Hepatocyte (in vitro differentiated cells): ENCODE data around the gene MRPL2. TPM values are rescaled to one million over a fixed set of nuclear protein-coding genes. Genes with fewer than 3 reads are reported as not detected.

Experiments used
- DNase-seq: peaks from one replicate; pipeline ENCODE4 v3.0.0-alpha.2; 2016; ENCODE audit warnings: low spot score
- H2AFZ ChIP-seq: fragments of 200-600 bp; sonication (generic); 2 replicates; pipeline ENCODE4 v1.6.0; 2016; ENCODE audit warnings: antibody characterized with exemption, mild to moderate bottlenecking
- H3K27ac ChIP-seq: fragments of 200-600 bp; sonication (generic); 2 replicates; pipeline ENCODE4 v1.5.1; 2016; ENCODE audit warnings: mild to moderate bottlenecking
- H3K27me3 ChIP-seq: fragments of 200-600 bp; sonication (generic); 2 replicates; pipeline ENCODE4 v1.6.1; 2016
- H3K36me3 ChIP-seq: fragments of 200-600 bp; sonication (generic); replicated peaks from 2 replicates; pipeline ENCODE4 v1.5.1; 2016; ENCODE audit warnings: low read depth; ENCODE audit not compliant: insufficient read depth
- H3K4me1 ChIP-seq: fragments of 200-600 bp; sonication (generic); 2 replicates; pipeline ENCODE4 v1.5.1; 2016; ENCODE audit warnings: mild to moderate bottlenecking, moderate library complexity; ENCODE audit not compliant: insufficient read depth
- H3K4me2 ChIP-seq: fragments of 200-600 bp; sonication (generic); 2 replicates; pipeline ENCODE4 v1.6.0; 2016
- H3K4me3 ChIP-seq: fragments of 200-600 bp; sonication (generic); 2 replicates; pipeline ENCODE4 v1.5.1; 2016; ENCODE audit warnings: mild to moderate bottlenecking
- H3K79me2 ChIP-seq: fragments of 200-600 bp; sonication (generic); 2 replicates; pipeline ENCODE4 v1.6.0; 2017; ENCODE audit warnings: mild to moderate bottlenecking
- H3K9me2 ChIP-seq: fragments of 200-600 bp; sonication (generic); replicated peaks from 2 replicates; pipeline ENCODE4 v1.6.0; 2017; ENCODE audit warnings: mild to moderate bottlenecking; ENCODE audit not compliant: insufficient read depth
- H3K9me3 ChIP-seq: fragments of 200-600 bp; sonication (generic); 2 replicates; pipeline ENCODE4 v1.5.1; 2016; ENCODE audit warnings: low read depth, mild to moderate bottlenecking
- H4K20me1 ChIP-seq: fragments of 200-600 bp; sonication (generic); 2 replicates; pipeline ENCODE4 v1.6.0; 2016; ENCODE audit warnings: mild to moderate bottlenecking; ENCODE audit not compliant: insufficient read depth, poor library complexity, severe bottlenecking
- EZH2 ChIP-seq: fragments of 200-600 bp; sonication (generic); IDR thresholded peaks from 2 replicates; pipeline ENCODE4 v1.6.1; 2016; ENCODE audit warnings: antibody characterized with exemption, mild to moderate bottlenecking, borderline replicate concordance
- EZH2phosphoT487 ChIP-seq: fragments of 200-600 bp; sonication (generic); IDR thresholded peaks from one replicate; pipeline ENCODE4 v1.6.1; 2018; ENCODE audit warnings: antibody characterized with exemption, mild to moderate bottlenecking, low read depth, moderate library complexity; ENCODE audit not compliant: unreplicated experiment, severe bottlenecking
- WGBS: methylation state at CpG from one replicate; pipeline ENCODE4 v1.1.6; 2016; ENCODE audit warnings: low lambda C conversion rate; ENCODE audit errors: missing lambda C conversion rate; 5-methylcytosine and 5-hydroxymethylcytosine counted together
- polyA plus RNA-seq: library from polyadenylated mRNA; unstranded; fragments of >200 nt; fragmentation: Nextera tagmentation; extraction: Ambion mirVana; gene quantifications from 2 replicates; pipeline ENCODE4 v1.2.1, GENCODE V29; 2016
- total RNA-seq: library from RNA; depleted of rRNA; stranded (reverse); fragments of >200 nt; gene quantifications from 2 replicates; pipeline ENCODE4 v1.2.3, GENCODE V29; 2014
- TF ChIP-seq, protein P1 (sequence below): fragments of 200-600 bp; sonication (generic); IDR thresholded peaks from 2 replicates; pipeline ENCODE4 v1.5.1; 2016; ENCODE audit warnings: antibody characterized with exemption, mild to moderate bottlenecking; ENCODE audit not compliant: poor library complexity

The MRPL2 gene
- total and polyA plus RNA-seq, 2 experiments from 2014 or later: 24.7 to 68.4 TPM

DNA sequence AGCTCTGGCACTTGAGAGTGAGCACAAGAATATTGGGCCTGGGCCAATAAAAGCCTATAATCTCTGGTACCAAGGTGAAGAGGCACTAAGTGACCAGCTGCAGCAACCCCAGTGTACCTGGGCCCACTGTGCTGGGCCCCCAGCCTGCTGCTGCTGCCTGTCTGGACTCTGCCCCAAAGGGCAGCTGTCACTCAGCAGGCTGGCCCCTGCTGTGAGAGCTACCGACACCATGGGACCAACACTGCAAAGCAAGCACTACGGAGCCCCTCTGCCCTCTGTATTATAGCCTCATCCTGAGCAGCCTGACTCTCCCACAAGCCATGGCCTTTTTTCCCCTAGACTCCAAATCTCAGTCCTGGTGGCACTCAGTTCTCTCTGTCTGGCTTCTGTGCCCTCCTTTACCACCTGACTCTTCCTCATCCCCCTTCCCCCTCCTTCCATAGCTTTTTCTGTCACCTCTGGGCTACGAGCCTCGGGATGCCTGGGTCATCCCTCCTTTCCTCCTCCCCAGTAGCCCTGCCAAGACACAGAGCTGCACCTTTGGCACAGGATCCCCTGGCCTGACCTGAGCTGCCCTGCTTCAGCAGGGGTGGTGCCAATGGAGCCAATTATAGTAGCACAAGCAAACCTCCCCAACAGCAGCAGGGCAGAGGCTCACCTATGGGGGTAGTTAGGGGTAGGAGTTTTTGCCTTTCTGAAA is 23.6 kb downstream of the MRPL2 start:
- H3K4me1 ChIP-seq: no peaks in the 10 kb centered on the region
- TF ChIP-seq EZH2phosphoT487 (no peak), EZH2 (no peak)
- TF ChIP-seq, protein P1, sequence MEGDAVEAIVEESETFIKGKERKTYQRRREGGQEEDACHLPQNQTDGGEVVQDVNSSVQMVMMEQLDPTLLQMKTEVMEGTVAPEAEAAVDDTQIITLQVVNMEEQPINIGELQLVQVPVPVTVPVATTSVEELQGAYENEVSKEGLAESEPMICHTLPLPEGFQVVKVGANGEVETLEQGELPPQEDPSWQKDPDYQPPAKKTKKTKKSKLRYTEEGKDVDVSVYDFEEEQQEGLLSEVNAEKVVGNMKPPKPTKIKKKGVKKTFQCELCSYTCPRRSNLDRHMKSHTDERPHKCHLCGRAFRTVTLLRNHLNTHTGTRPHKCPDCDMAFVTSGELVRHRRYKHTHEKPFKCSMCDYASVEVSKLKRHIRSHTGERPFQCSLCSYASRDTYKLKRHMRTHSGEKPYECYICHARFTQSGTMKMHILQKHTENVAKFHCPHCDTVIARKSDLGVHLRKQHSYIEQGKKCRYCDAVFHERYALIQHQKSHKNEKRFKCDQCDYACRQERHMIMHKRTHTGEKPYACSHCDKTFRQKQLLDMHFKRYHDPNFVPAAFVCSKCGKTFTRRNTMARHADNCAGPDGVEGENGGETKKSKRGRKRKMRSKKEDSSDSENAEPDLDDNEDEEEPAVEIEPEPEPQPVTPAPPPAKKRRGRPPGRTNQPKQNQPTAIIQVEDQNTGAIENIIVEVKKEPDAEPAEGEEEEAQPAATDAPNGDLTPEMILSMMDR: no peak
- no peak overlapping the region for H3K4me3 ChIP-seq
- no peaks in the 10 kb centered on the region for H4K20me1 ChIP-seq
- peak overlapping the region; percentile 37 for H3K4me2 ChIP-seq
- DNase-seq: peak; percentile 38
- H3K9me3 ChIP-seq: no peaks in the 10 kb centered on the region
- no peaks in the 10 kb centered on the region for H3K79me2 ChIP-seq
- H3K27ac ChIP-seq: peak overlapping the region; percentile 53
- no peak overlapping the region for H2AFZ ChIP-seq
- no peaks in the 10 kb centered on the region for H3K36me3 ChIP-seq
- H3K27me3 ChIP-seq: no peaks in the 10 kb centered on the region
- no peaks in the 10 kb centered on the region for H3K9me2 ChIP-seq
- 88% methylated on average over 4 of the region's 4 CpGs for WGBS

DNA sequence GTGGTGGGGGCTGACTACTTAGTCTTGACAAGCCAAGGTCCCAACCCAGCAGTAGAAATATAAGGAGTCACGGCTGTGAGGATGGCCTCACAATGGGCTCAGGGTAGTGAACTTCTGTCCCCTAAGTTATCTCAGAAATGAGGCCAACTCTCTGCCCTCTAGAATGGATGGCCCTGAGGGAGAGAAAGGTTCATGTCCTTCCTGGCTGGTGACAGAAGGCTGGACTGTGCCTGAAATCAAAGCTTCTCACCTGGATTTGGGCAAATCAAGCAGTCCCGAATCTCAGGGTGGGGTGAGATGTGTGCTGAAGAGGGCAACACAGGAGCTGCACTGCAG is 25.1 kb downstream of the MRPL2 start:
- Histone ChIP-seq H3K79me2 (no peaks in the 10 kb centered on the region), H3K4me1 (no peaks in the 10 kb centered on the region), H3K9me3 (no peaks in the 10 kb centered on the region), H3K36me3 (no peaks in the 10 kb centered on the region), H3K9me2 (no peaks in the 10 kb centered on the region), H3K4me2 (no peak overlapping the region), H2AFZ (no peak overlapping the region), H3K27ac (peak overlapping the region; percentile 37), H4K20me1 (no peaks in the 10 kb centered on the region), H3K4me3 (no peak overlapping the region), H3K27me3 (no peaks in the 10 kb centered on the region)
- WGBS: 80% methylated on average over 2 of the region's 2 CpGs
- TF ChIP-seq EZH2phosphoT487 (no peak), EZH2 (no peak)
- TF ChIP-seq, protein P1: no peak
- DNase-seq: no peak

DNA sequence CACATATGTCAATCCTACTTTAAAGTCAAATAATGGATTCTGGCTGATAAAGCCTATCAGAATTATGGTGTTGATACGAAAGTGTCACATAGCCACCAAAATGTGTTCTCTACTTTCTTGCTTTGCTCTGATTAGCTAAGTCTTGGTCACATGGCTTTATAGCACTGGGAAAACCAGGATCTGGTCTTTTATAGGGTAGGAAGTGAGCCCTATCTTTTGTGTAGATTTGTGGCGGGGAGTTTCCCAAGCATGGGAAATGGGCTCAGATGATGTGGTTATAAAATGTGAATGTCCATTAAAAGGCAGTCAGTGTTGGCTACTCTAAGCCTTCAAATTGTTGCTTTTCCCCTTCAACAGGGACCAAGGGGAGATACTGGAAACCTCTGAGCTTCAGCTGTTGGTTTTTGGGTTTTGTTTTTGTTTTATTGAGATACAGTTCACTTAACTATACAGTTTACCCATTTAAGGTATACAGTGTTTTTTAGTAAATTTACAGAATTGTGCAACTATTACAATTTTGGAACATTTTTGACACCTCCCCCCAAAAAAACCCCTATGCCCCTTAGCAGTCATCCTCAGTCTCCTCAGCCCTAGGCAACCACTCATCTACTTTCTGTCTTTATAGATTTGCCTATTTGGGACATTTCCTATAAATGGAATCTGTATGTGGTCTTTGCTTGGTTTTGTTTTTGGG is 25.6 kb downstream of the MRPL2 start:
- Histone ChIP-seq H3K4me2 (no peak overlapping the region), H3K9me2 (no peaks in the 10 kb centered on the region), H3K4me1 (no peaks in the 10 kb centered on the region), H3K27ac (peak overlapping the region; percentile 37), H2AFZ (no peak overlapping the region), H3K36me3 (no peaks in the 10 kb centered on the region), H3K4me3 (no peak overlapping the region), H3K9me3 (no peaks in the 10 kb centered on the region), H3K79me2 (no peaks in the 10 kb centered on the region), H4K20me1 (no peaks in the 10 kb centered on the region), H3K27me3 (no peaks in the 10 kb centered on the region)
- no peak for DNase-seq
- WGBS: 98% methylated on average over 2 of the region's 2 CpGs
- TF ChIP-seq, protein P1: no peak
- TF ChIP-seq EZH2: no peak
